Measurements from ENCODE around the gene KRTAP4-16.
"Not testable (repeated sequence)": the region's sequence is repeated elsewhere in the genome, so short reads cannot be mapped to it uniquely, and the experiment has no call there.

Gene KRTAP4-16

DNA sequence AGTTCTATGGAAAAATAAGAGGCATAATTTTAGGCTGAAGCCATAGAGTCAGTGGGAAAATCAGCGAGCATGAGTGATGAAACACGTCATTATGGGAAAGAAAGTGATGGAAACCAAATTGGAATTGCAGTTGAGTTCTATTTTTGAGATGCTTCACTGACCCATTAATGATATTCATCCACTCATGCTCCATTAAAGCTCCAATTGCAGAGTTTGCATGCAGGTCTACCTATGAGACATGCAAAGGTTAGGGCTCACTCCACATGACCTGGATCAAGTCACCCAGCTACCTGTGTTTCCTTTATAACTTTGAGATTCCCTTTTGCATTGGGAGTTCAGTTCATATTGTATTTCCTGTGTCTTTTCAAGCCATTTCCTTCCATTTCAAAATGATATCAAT, 28.3 kb downstream of the KRTAP4-16 start:
- no peak for DNase-seq (ENCODE audit: low spot score)

DNA sequence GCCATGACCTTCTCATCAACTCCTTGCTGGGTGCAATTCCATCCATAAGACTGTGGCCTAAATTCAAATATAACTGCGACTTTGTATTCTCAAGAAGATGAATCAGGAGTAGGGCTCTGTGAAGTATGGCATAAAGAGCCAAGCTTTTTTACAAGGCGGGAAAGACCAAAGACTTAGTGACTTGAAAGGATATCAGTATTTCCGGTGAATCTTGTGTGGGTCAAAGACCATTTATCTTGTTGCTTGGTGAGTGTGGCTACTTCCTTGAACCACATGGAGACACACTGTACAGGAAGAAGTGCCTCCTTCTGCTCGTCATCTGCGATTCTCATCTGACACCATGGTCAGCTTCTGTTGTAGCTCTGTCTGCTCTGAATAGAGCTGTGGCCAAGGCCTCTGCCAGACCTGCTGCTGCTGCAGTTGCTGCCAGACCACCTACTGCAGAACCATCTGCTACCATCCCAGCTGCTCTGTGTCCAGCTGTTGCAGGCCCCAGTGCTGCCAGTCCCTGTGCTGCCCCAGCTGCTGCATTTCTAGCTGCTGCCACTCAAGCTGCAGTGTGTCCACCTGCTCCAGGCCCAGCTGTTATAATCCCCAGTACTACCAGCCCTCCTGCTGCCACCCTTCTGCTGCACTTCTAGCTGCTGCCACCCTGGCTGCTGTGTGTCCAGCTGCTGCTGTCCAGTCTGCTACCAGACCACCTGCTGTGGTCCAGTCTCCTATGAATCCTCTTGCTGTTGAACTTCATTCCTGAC, 30.2 kb downstream of the KRTAP4-16 start:
- DNase-seq (ENCODE audit: low spot score), result no peak

DNA sequence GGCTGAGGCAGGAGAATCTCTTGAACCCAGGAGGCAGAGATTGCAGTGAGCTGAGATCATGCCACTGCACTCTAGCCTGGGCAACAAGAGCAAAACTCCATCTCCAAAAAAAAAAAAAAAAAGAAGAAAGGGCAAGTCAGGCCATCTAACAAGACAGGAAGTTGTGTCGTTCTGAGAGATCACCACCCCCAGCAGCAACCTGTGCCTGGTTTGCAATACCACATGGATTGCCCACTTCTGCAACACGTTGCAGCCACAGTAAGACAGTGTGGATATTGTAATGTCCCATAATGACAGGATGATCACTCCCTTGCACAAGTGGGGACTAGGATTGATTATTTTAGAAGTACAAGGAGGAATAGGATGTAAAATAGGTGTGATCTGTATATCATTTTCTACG, 33.0 kb downstream of the KRTAP4-16 start:
- DNase-seq (ENCODE audit: low spot score), result no peak

DNA sequence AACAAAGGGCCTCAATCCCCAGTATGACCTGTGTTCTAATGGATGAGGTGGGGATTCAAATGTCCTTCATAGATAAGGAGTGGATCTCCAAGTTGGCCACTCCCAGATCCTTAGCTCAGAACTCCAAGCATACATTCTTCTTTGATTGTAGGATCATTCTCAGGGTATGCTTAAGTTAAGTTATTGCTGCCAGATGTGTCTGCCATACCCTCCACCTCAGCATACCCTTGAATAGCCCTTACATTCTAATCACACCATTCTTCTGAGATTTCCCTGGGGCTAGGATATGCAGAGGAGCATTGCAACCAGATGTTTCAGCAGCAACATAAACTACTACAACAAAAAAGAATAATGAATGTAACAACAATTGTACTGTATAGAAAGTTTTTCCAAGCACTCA, 34.7 kb downstream of the KRTAP4-16 start:
- DNase-seq (ENCODE audit: low spot score), result no peak

GRCh38 chr17:41065829-41066624, 36.0 kb downstream of the KRTAP4-16 start, which contains the start of gene KRTAP2-4:
KRTAP2-4 (minus strand) TSS chr17:41065879; CDS start chr17:41065845, 34 bp downstream.
- DNase-seq (ENCODE audit: low spot score), result no peak

DNA sequence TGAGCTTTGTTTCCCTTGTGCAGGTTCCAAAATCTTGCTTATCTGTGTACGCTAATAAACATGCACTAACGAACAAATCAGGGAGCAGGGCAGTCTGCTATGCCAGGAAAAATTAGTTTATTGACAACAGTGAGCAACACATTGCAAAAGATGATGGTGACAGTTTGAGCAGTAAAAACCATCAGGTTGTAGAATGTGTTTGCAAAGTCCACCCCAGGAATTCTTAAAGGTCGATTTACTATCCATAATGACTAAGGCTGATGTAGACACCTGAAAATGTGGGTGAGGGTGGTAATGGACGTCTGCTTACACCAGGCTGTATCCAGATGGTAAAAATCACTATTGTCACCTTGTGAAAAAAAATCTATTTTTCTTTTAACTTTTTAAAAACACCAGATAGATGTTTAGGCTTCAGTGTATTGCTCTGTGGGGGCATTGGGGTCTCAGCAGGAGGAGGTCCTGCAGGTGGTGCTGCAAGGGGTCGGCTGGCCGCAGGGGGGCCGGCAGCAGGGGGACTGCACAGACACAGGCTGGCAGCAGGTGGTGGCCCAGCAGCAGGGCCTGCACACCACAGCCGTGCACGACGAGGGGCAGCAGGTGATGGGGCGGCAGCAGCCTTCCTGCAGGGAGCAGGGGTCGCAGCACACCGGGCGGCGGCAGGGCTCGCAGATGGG, 36.9 kb downstream of the KRTAP4-16 start:
- DNase-seq (ENCODE audit: low spot score), result not testable (repeated sequence)

DNA sequence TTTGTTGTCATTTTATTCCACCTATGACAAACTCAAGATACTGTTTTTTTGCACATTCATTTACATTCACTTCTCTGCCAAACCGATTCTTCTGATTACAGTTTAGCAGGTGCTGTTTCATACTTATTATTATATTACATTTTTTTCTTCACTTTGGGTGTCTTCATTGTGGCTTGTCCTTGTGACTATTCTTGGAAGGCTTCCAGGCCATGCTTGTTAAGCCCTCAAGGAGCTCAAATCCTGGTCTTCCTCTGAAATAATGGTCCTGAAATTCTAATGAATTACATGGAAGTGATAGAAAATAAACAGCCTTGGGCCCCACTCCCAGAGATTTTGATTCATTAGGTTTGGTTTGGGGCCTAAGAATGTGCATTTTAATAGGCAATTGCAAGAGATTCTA, 37.7 kb downstream of the KRTAP4-16 start:
- no peak for DNase-seq (ENCODE audit: low spot score)

DNA sequence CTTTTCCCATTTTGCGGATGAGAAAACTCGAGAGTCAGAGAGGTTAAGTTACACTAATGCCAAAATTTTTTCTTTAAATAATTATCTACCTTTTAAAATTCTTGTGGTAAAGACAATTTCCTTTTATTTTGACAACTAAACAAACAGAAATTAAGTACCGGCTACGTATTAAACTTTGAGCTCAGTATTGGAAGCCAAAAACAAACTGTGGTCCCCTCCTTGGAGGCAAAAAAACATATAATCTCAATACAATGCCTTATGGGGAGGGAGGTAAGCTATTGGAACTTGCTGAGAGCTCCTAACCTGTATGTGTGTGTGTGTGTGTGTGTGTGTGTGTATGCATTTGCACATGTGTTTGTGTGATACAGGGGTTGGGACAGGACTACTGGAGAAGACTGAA, 38.6 kb downstream of the KRTAP4-16 start:
- DNase-seq (ENCODE audit: low spot score), result no peak

DNA sequence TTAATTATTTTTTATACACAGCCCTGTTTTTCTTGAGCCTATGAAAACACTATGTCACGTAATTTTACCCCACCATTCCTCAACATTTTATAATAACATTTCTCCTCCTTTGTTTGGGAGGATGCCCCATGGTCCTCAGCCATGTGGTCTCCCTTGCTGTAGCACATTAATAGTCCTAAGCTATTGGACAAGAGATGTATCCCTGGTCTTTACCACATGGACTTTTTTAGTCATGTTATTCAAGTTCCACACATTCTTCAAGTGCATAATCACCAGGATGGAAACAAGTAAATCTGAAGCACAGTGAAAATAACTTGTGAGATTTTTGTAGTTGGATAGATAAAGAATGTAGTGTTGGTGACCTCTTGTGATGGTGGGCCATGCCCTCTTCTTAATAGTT, 40.0 kb downstream of the KRTAP4-16 start:
- DNase-seq (ENCODE audit: low spot score), result no peak

GRCh38 chr17:41060052-41060604, 41.9 kb downstream of the KRTAP4-16 start, which contains the start of gene KRTAP2-3:
KRTAP2-3 (minus strand) TSS chr17:41060114; CDS start chr17:41060050, 64 bp downstream.
- DNase-seq (ENCODE audit: low spot score), result peak; percentile 25

DNA sequence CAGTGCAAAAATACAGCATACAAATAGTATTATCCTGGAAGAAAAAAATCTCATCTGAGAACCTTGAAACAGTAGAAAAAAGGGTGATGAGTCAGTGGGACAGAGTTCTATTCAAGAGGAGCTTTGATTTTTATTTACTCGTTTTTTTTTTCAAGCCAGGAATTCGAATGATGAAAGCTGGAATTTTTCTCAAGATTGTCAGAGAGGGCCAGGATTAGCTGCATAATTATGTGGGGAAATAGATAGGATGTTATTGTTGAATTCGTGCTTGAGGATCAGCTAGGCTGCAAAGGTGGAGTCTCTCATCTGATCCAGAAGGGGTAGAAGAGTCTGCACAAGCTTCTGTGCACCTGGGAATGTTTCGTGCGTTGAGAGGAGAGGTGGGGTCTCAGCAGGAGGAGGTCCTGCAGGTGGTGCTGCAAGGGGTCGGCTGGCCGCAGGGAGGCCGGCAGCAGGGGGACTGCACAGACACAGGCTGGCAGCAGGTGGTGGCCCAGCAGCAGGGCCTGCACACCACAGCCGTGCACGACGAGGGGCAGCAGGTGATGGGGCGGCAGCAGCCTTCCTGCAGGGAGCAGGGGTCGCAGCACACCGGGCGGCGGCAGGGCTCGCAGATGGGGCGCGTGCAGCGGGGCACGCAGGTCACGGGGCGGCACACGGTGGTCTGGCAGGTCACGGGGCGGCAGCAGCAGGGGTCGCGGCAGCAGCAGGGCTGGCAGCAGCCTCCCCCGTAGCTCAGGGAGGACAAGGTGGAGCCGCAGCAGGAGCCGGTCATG, 42.5 kb downstream of the KRTAP4-16 start:
- DNase-seq (ENCODE audit: low spot score), result not testable (repeated sequence)

DNA sequence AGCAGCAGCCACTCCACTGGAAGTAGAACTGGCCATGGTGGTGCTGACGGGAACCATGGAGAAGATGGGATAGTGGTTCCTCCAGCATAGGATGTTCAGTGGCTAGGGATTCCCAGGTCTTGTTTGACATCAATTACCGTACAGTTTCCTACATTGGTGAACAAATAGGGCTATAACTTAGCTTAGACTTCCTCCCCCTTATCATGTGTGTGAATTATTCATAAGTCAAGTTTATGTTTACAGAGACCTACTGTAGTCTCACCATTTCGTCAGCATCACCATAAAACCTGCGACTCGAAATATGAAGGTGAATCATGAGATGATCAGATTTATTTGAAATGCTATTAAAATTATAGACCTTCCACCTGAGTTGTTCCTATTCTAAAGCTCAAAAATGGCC, 43.3 kb downstream of the KRTAP4-16 start:
- DNase-seq (ENCODE audit: low spot score), result no peak

DNA sequence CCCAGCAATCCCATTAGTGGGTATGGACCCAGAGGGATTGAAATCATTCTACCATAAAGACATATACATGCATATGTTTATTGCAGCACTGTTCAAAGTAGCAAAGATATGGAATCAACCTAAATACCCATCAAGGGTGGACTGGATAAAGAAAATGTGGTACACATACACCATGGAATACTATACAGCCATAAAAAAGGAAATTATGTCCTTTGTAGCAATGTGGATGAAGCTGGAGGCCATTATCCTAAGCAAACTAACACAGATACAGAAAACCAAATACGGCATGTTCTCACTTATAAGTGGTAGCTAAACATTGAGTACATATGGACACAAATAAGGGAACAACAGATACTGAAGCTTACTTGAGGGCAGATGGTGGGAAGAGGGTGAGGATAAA, 44.5 kb downstream of the KRTAP4-16 start:
- DNase-seq (ENCODE audit: low spot score), result no peak

DNA sequence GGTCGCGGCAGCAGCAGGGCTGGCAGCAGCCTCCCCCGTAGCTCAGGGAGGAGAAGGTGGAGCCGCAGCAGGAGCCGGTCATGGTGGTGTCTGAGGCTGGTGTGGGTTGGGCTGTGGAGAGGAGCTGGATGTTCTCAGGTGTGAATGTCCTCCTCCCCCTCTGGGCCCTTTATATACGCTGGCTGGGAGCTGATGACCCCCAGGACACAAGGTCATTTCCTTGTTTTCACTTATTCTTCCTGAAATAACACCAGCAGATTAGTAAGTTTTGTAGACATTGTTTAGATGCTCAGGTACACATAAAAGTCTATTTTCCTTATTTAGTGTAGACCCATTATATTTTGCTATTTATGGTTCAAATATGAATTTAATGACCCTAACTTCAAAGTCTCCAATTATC, 46.9 kb downstream of the KRTAP4-16 start, which contains the start of gene KRTAP2-2:
Gene KRTAP2-2, minus strand, starts transcription at position 101 of the 400 bp plus-strand sequence. Its CDS starts 19 bp downstream, at position 82.
- DNase-seq (ENCODE audit: low spot score), result not testable (repeated sequence)

DNA sequence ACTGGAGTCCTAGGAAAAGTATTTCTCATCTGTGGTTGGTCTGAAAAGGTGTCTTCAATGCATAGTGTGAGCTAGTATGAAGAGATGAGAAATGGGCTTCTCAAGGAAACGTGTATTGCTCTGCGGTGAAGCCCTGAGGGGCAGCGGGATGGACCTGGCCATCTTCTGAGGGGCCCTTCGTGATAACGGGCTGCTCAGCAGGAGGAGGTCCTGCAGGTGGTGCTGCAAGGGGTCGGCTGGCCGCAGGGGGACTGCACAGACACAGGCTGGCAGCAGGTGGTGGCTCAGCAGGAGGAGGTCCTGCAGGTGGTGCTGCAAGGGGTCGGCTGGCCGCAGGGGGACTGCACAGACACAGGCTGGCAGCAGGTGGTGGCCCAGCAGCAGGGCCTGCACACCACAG, 47.5 kb downstream of the KRTAP4-16 start:
- not testable (repeated sequence) for DNase-seq (ENCODE audit: low spot score)

GRCh38 chr17:41054025-41054424, 48.0 kb downstream of the KRTAP4-16 start:
- DNase-seq (ENCODE audit: low spot score), result no peak

DNA sequence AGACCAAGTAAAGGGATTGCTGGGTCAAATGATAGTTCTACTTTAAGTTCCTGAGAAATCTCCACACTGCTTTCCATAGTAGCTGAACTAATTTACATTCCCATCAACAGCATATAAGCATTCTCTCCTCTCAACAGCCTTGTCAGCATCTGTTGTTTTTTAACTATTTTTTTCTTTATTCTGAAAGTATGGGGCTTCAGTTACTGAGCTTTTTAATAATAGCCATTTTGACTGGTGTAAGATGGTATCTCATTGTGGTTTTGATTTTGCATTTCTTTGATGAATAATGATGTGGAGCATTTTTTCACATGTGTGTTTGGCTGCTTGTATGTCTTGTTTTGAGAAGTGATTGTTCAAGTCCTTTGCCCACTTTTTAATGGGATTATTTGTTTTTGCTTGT, 49.4 kb downstream of the KRTAP4-16 start:
- DNase-seq (ENCODE audit: low spot score), result no peak

Measured in kidney capillary endothelial cell (primary cell).